LNCAP (cell line): ENCODE results near the gene MEA1.

Source experiments
- CTCF ChIP-seq: fragments of 450-650 bp; IDR thresholded peaks from 2 replicates; pipeline ENCODE4 v1.5.1; 2017; ENCODE audit warnings: mild to moderate bottlenecking

The MEA1 gene

GRCh38 chr6:43058531-43058930 lies 44.8 kb upstream of the MEA1 start:
- TF ChIP-seq CTCF: no peak

GRCh38 chr6:43055966-43056365 lies 42.2 kb upstream of the MEA1 start:
- TF ChIP-seq CTCF: no peak

GRCh38 chr6:43054206-43054943 lies 40.6 kb upstream of the MEA1 start:
- TF ChIP-seq CTCF: no peak

- no peak for TF ChIP-seq CTCF
Observed at GRCh38 chr6:43053545-43054205, 39.9 kb upstream of the MEA1 start, which contains the start of gene CUL7. Gene CUL7 (minus strand): TSS chr6:43053851. CDS start chr6:43052788, 1,063 bp downstream.

- no peak for TF ChIP-seq CTCF
Observed at GRCh38 chr6:43052842-43053544, 39.2 kb upstream of the MEA1 start.

GRCh38 chr6:43052225-43052841 lies 38.6 kb upstream of the MEA1 start:
- no peak for TF ChIP-seq CTCF

- no peak for TF ChIP-seq CTCF
Observed at GRCh38 chr6:43050981-43051380, 37.2 kb upstream of the MEA1 start.
